ENCODE results near the gene PLCB4.
"Not testable (repeated sequence)": the region's sequence is repeated elsewhere in the genome, so short reads cannot be mapped to it uniquely, and the experiment has no call there.

DNA sequence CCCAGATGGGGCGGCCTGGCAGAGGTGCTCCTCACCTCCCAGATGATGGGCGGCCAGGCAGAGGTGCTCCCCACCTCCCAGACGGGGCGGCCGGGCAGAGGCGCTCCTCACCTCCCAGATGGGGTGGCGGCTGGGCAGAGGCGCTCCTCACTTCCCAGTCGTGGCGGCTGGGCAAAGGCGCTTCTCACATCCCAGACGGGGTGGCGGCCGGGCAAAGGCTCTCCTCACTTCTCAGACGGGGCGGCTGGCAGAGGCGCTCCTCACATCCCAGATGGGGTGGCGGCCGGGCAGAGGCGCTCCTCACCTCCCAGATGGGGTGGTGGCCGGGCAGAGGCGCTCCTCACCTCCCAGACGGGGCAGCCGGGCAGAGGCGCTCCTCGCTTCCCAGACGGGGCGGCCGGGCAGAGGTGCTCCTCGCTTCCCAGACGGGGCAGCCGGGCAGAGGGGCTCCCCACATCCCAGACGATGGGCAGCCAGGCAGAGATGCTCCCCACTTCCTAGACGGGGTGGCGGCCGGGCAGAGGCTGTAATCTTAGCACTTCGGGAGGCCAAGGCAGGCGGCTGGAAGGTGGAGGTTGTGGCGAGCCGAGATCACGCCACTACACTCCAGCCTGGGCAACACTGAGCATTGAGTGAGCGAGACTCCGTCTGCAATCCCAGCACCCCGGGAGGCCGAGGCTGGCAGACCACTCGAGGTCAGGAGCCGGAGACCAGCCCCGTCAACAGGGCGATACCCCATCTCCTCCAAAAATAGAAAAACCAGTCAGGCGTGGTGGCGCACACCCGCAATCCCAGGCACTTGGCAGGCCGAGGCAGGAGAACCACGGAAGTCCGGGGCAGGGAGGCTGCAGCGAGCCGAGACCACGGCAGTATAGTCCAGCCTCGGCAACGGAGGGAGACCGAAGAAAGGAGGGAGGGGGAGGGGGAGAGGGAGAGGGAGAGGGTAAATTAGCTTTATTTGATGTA, 316.7 kb downstream of the PLCB4 start:
- TF ChIP-seq, protein P1, sequence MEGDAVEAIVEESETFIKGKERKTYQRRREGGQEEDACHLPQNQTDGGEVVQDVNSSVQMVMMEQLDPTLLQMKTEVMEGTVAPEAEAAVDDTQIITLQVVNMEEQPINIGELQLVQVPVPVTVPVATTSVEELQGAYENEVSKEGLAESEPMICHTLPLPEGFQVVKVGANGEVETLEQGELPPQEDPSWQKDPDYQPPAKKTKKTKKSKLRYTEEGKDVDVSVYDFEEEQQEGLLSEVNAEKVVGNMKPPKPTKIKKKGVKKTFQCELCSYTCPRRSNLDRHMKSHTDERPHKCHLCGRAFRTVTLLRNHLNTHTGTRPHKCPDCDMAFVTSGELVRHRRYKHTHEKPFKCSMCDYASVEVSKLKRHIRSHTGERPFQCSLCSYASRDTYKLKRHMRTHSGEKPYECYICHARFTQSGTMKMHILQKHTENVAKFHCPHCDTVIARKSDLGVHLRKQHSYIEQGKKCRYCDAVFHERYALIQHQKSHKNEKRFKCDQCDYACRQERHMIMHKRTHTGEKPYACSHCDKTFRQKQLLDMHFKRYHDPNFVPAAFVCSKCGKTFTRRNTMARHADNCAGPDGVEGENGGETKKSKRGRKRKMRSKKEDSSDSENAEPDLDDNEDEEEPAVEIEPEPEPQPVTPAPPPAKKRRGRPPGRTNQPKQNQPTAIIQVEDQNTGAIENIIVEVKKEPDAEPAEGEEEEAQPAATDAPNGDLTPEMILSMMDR (IDR thresholded peaks at IDR 0.05), result not testable (repeated sequence)
- not testable (repeated sequence) for TF ChIP-seq POLR2A (IDR thresholded peaks at IDR 0.05)

Data from adrenal gland (tissue), 5 donors.